H9 (cell line): ENCODE results near the gene LRP1. TPM values are rescaled to one million over a fixed set of nuclear protein-coding genes. Genes with fewer than 3 reads are reported as not detected.

ENCODE experiments used
- DNase-seq: peaks from one replicate; pipeline ENCODE4 v3.0.0-alpha.2; 2017
- H2AFZ ChIP-seq: one replicate; pipeline ENCODE4 v1.6.1; 2013; ENCODE audit warnings: mild to moderate bottlenecking, low read length, control low read depth, moderate library complexity
- H2AK5ac ChIP-seq: 2 replicates; pipeline ENCODE4 v1.6.1; 2013; ENCODE audit warnings: low read length, control low read depth, mixed read lengths; ENCODE audit not compliant: insufficient read length
- H2BK120ac ChIP-seq: one replicate; pipeline ENCODE4 v1.6.1; 2013; ENCODE audit warnings: low read depth, mild to moderate bottlenecking, low read length, control low read depth, inconsistent platforms; ENCODE audit not compliant: poor library complexity, severe bottlenecking
- H2BK12ac ChIP-seq: 2 replicates; pipeline ENCODE4 v1.6.1; 2013; ENCODE audit warnings: low read length, control low read depth, mixed read lengths, low read depth; ENCODE audit not compliant: insufficient read length
- H2BK15ac ChIP-seq: 2 replicates; pipeline ENCODE4 v1.6.1; 2013; ENCODE audit warnings: low read depth, low read length, control low read depth
- H2BK20ac ChIP-seq: one replicate; pipeline ENCODE4 v1.6.1; 2013; ENCODE audit warnings: low read depth, mild to moderate bottlenecking, low read length, control low read depth, inconsistent platforms; ENCODE audit not compliant: poor library complexity, severe bottlenecking
- H2BK5ac ChIP-seq: 2 replicates; pipeline ENCODE4 v1.6.1; 2013; ENCODE audit warnings: low read length, control low read depth, mixed read lengths; ENCODE audit not compliant: insufficient read length
- H3K14ac ChIP-seq: 2 replicates; pipeline ENCODE4 v1.6.1; 2013; ENCODE audit warnings: low read length, control low read depth; ENCODE audit not compliant: insufficient read depth
- H3K18ac ChIP-seq: 2 replicates; pipeline ENCODE4 v1.6.1; 2013; ENCODE audit warnings: low read depth, mild to moderate bottlenecking, mixed read lengths, low read length, control low read depth; ENCODE audit not compliant: insufficient read length
- H3K23ac ChIP-seq: 2 replicates; pipeline ENCODE4 v1.6.1; 2013; ENCODE audit warnings: low read length, control low read depth, mixed read lengths, low read depth; ENCODE audit not compliant: insufficient read length
- H3K23me2 ChIP-seq: 2 replicates; pipeline ENCODE4 v1.6.1; 2013; ENCODE audit warnings: low read depth, mild to moderate bottlenecking, mixed read lengths, low read length, control low read depth; ENCODE audit not compliant: insufficient read length, poor library complexity, severe bottlenecking
- H3K27ac ChIP-seq: 2 replicates; pipeline ENCODE4 v1.5.1; 2013; ENCODE audit warnings: low read length, control low read depth, mixed read lengths, low read depth; ENCODE audit not compliant: insufficient read length
- H3K27me3 ChIP-seq: 2 replicates; pipeline ENCODE4 v1.6.1; 2013; ENCODE audit warnings: low read length, control low read depth, inconsistent platforms; ENCODE audit not compliant: insufficient read depth
- H3K4ac ChIP-seq: 2 replicates; pipeline ENCODE4 v1.6.1; 2013; ENCODE audit warnings: low read depth, mild to moderate bottlenecking, control low read depth, inconsistent platforms, low read length, moderate library complexity
- H3K4me1 ChIP-seq: 2 replicates; pipeline ENCODE4 v1.6.1; 2013; ENCODE audit warnings: low read length, control low read depth, inconsistent platforms; ENCODE audit not compliant: insufficient read depth
- H3K4me2 ChIP-seq: 2 replicates; pipeline ENCODE4 v1.6.1; 2013; ENCODE audit warnings: low read length, control low read depth, mixed read lengths; ENCODE audit not compliant: insufficient read length, insufficient read depth
- H3K56ac ChIP-seq: 2 replicates; pipeline ENCODE4 v1.6.1; 2013; ENCODE audit warnings: low read depth, mild to moderate bottlenecking, mixed read lengths, low read length, control low read depth; ENCODE audit not compliant: insufficient read length
- H3K79me1 ChIP-seq: 2 replicates; pipeline ENCODE4 v1.6.1; 2013; ENCODE audit warnings: low read depth, mild to moderate bottlenecking, moderate library complexity, low read length, control low read depth, inconsistent platforms; ENCODE audit not compliant: insufficient read depth, poor library complexity, severe bottlenecking
- H3K79me2 ChIP-seq: 2 replicates; pipeline ENCODE4 v1.6.1; 2013; ENCODE audit warnings: low read length, control low read depth, inconsistent platforms; ENCODE audit not compliant: insufficient read depth
- H3K9ac ChIP-seq: 2 replicates; pipeline ENCODE4 v1.6.1; 2013; ENCODE audit warnings: low read length, control low read depth, mixed read lengths; ENCODE audit not compliant: insufficient read length; ENCODE audit errors: extremely low read depth
- H3K9me3 ChIP-seq: one replicate; pipeline ENCODE4 v1.6.1; 2013; ENCODE audit warnings: low read depth, low read length, inconsistent platforms; ENCODE audit not compliant: control insufficient read depth
- H3T11ph ChIP-seq: one replicate; pipeline ENCODE4 v1.6.1; 2013; ENCODE audit warnings: mild to moderate bottlenecking, low read length, control low read depth, inconsistent platforms
- H4K20me1 ChIP-seq: one replicate; pipeline ENCODE4 v1.6.1; 2013; ENCODE audit not compliant: control insufficient read depth, insufficient read length, insufficient read depth
- H4K5ac ChIP-seq: 2 replicates; pipeline ENCODE4 v1.6.1; 2013; ENCODE audit warnings: low read depth, mild to moderate bottlenecking, mixed read lengths, low read length, control low read depth; ENCODE audit not compliant: insufficient read length
- H4K8ac ChIP-seq: replicated peaks from 2 replicates; pipeline ENCODE4 v1.6.1; 2013; ENCODE audit warnings: low read length, control low read depth, mixed read lengths, low read depth; ENCODE audit not compliant: insufficient read length
- H4K91ac ChIP-seq: 2 replicates; pipeline ENCODE4 v1.6.1; 2013; ENCODE audit warnings: low read depth, mild to moderate bottlenecking, moderate library complexity, mixed read lengths, low read length, control low read depth; ENCODE audit not compliant: insufficient read length
- H3K27ac Mint-ChIP-seq, 3 experiments: 2 replicates in 2 of 3; 3 replicates in 1 of 3; pipeline ENCODE4 v1.8.0; 2020 to 2021; ENCODE audit warnings: mixed read lengths in 3 of 3, mild to moderate bottlenecking in 1 of 3, moderate library complexity in 1 of 3
- H3K27me3 Mint-ChIP-seq: 2 replicates; pipeline ENCODE4 v1.8.0; 2021; ENCODE audit warnings: low read depth, mild to moderate bottlenecking, moderate library complexity, mixed read lengths
- H3K36me3 Mint-ChIP-seq, 3 experiments: 2 replicates in 2 of 3; 3 replicates in 1 of 3; pipeline ENCODE4 v1.8.0; 2020 to 2021; ENCODE audit warnings: low read depth in 3 of 3, mixed read lengths in 3 of 3; ENCODE audit not compliant: insufficient read depth in 1 of 3
- H3K4me1 Mint-ChIP-seq, 2 experiments: 2 replicates each; pipeline ENCODE4 v1.8.0; 2020; ENCODE audit warnings: mixed read lengths in 2 of 2
- H3K4me3 Mint-ChIP-seq, 2 experiments: 2 replicates in 1 of 2; 3 replicates in 1 of 2; pipeline ENCODE4 v1.8.0; 2020 to 2021; ENCODE audit warnings: mild to moderate bottlenecking in 2 of 2, mixed read lengths in 2 of 2, moderate library complexity in 1 of 2
- H3K9me3 Mint-ChIP-seq, 2 experiments: 2 replicates in 1 of 2; 3 replicates in 1 of 2; pipeline ENCODE4 v1.8.0; 2020; ENCODE audit warnings: mild to moderate bottlenecking in 2 of 2, mixed read lengths in 2 of 2, moderate library complexity in 1 of 2
- whole genome bisulfite sequencing: extraction: QIAGEN DNeasy Blood & Tissue Kit; methylation state at CpG from one replicate; pipeline ENCODE4 v1.1.7; 2013; ENCODE audit warnings: missing lambda C conversion rate, low lambda C conversion rate, mixed read lengths; ENCODE audit not compliant: insufficient read length; ENCODE audit errors: extremely low coverage; 5-methylcytosine and 5-hydroxymethylcytosine counted together
- total RNA-seq: library from RNA; stranded (reverse); gene quantifications from 2 replicates; pipeline ENCODE4 v1.2.1, GENCODE V29; 2021
- TF ChIP-seq, protein P1 (sequence below): fragments of 200-600 bp; sonication (generic); conservative IDR thresholded peaks from 3 replicates; pipeline ENCODE4 v1.8.0; 2021; ENCODE audit warnings: antibody characterized with exemption, mild to moderate bottlenecking

Gene LRP1
- total RNA-seq, 1 experiment from 2014 or later, result 115 TPM

GRCh38 chr12:57096099-57096572 lies 32.1 kb upstream of the LRP1 start:
- Histone ChIP-seq H3K9ac (no peak overlapping the region), H3K9me3 (no peaks in the 10 kb centered on the region), H2BK5ac (no peak overlapping the region), H3K4ac (no peak overlapping the region), H3K18ac (no peak overlapping the region), H2AFZ (no peak overlapping the region), H2AK5ac (no peak overlapping the region), H2BK120ac (no peak overlapping the region), H4K20me1 (no peaks in the 10 kb centered on the region), H3K23me2 (no peaks in the 10 kb centered on the region), H3K23ac (no peak overlapping the region), H4K91ac (no peak overlapping the region), H2BK20ac (no peak overlapping the region), H3K27ac (no peak overlapping the region), H4K8ac (no peak overlapping the region), H2BK15ac (no peak overlapping the region), H3K14ac (no peak overlapping the region), H2BK12ac (no peak overlapping the region), H3K56ac (no peak overlapping the region), H3K4me1 (no peaks in the 10 kb centered on the region; the same call in 1 of the 2 replicates), H3K4me2 (no peak overlapping the region), H3K79me1 (no peaks in the 10 kb centered on the region), H4K5ac (no peak overlapping the region), H3K79me2 (no peaks in the 10 kb centered on the region), H3T11ph (no peak overlapping the region), H3K27me3 (no peaks in the 10 kb centered on the region)
- Mint-ChIP-seq H3K4me3 (no peak overlapping the region), H3K9me3 (no peaks in the 10 kb centered on the region), H3K27ac (peak overlapping the region in 2 of 3 experiments; percentile 88 to 97; a peak in 4 of 7 replicates), H3K36me3 (peaks cover 15 to 76% (median 64%) of the 10 kb centered on the region in 3 experiments), H3K4me1 (peaks cover 33 to 42% of the 10 kb centered on the region in 2 experiments), H3K27me3 (no peaks in the 10 kb centered on the region; the same call in 1 of the 2 replicates)
- no peak for DNase-seq
- TF ChIP-seq, protein P1, sequence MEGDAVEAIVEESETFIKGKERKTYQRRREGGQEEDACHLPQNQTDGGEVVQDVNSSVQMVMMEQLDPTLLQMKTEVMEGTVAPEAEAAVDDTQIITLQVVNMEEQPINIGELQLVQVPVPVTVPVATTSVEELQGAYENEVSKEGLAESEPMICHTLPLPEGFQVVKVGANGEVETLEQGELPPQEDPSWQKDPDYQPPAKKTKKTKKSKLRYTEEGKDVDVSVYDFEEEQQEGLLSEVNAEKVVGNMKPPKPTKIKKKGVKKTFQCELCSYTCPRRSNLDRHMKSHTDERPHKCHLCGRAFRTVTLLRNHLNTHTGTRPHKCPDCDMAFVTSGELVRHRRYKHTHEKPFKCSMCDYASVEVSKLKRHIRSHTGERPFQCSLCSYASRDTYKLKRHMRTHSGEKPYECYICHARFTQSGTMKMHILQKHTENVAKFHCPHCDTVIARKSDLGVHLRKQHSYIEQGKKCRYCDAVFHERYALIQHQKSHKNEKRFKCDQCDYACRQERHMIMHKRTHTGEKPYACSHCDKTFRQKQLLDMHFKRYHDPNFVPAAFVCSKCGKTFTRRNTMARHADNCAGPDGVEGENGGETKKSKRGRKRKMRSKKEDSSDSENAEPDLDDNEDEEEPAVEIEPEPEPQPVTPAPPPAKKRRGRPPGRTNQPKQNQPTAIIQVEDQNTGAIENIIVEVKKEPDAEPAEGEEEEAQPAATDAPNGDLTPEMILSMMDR, result no peak
- WGBS, result no CpG with 5 or more reads among the region's 6 CpGs
